NCI-H345 treated with DMSO at 0.1 percent for 48 hours (cell line): ENCODE results near the gene COL12A1.

ENCODE experiments used
- DNase-seq: peaks from one replicate; lab custom pipeline; 2025; ENCODE audit not compliant: unreplicated experiment; lab: John Stamatoyannopoulos, UW

Gene COL12A1

DNA sequence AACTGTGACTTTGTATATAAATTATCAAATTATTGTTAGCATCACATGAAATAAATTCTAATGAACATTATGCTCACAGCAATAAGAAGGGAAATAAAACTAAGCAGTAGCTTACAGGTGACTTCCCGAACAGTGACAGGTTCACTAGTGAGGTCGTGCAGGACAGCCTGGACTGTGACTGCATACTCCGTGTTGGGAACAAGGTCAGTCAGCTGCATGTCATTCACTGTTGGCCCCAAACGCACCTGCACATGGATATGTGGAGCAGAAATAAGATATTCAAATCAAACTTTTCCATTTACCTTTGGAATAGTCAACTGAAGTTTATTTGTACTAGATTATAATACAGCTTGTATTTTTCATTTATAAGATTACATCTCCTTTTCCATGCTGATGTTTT lies 60.6 kb downstream of the COL12A1 start:
- DNase-seq = no peak

DNA sequence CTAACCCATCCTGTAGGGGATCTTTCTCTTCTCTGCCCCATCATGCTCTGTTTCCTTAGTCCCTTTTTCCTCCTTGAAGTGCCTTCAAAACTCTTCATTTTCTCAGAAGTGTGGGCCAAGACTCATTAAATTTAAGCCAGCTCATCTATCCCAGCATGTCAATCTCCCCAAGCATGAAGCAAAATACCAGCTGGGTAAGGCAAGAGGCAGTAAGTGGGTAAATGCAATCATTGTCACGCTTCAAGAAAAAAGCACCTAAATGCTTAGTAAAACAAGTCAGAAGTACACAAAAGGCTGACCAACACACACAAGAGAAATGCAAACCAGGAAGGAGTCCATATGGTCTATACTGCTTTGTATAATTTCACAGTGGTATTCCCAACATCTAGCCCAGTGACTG lies 61.5 kb downstream of the COL12A1 start:
- no peak for DNase-seq

DNA sequence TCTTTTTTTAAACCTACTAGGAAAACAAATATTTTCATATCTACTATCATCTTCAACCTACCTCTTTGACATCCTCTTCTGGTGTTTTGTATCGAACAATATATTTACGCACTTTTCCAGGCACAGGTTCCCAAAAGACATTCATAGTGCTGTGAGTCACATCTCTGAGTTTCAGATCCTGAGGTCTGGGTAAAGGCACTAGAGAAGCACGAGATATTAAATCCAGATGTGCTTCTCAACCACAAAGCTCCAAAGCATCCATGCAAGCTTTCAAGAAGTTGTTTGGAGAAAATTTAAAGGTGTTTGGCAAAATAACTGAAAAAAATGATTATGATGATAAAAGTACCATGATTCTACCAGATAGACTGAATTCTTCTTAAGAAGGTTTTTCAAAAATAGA lies 62.7 kb downstream of the COL12A1 start:
- no peak for DNase-seq

DNA sequence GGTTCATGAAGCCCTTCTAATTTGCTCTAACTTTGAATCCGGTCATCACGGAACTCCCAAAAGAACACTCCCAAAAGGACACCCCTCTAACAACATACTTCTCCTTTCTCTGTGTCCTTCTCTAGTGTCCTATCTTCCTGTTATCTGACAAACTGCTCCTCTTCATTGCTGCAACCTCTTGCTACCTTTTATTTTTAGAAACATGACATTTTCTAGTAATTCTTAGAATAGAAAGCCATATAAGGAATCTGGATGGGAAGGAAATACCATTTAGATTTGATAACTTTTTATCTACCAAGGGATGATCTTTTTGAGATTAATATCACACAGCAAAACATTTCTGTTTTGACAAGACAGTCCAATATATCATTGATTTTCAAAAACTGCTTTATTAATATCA lies 63.1 kb downstream of the COL12A1 start:
- DNase-seq = no peak

DNA sequence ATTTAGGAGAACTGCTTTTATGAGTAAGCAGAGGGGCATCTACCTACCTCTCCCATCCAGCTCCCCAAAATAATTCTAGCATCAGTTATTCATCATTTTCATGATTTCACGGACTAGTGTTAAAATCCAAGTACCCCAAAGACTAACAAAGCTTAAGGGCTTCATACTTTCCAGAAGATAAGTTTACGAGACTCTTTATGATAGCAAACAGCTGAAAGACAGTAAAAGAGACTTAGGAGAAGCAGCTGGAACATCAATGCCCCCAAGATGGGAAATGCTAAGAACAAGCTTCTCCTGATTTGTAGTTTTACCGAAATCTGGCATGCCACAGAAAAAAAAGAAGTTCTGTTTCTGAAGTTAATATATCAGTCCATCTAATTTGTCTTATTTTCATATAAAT lies 70.0 kb downstream of the COL12A1 start:
- DNase-seq = no peak

DNA sequence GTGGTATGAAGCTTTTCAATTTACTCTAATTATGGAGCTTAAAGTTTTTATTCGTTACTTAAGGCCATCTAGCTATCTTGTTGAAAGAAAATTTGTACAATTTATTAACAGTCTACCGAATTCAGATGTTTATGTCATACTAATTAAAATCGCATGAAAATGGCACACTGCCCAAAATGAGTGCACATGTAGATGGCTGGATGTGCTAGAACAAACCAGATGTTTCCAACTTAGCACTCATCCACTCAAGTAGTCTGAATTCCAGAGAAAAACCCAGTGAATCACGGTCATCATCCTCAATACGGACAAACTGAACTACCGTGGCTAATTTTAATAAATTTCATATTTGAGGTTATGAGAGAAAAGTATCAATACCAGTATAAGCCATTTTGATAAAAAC lies 70.4 kb downstream of the COL12A1 start:
- no peak for DNase-seq

DNA sequence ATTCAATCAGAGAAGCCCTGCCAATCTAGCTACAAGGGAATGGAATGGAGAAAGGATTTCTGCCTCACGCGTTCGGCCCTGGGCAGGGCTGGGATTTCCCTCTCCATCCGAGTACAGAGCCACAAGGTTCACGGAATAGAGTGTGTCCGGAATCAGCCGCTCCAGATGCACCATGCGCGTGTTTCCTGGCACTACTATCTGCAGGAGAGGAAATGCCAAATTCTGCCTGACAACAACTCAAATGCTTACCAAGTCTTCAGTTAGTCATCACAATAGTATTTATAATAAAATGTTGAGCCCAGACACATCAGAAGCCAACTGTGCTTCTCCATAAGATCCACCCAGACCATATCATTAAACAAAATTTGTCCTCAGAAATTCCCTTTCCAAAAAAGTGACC lies 75.1 kb downstream of the COL12A1 start:
- DNase-seq = no peak

DNA sequence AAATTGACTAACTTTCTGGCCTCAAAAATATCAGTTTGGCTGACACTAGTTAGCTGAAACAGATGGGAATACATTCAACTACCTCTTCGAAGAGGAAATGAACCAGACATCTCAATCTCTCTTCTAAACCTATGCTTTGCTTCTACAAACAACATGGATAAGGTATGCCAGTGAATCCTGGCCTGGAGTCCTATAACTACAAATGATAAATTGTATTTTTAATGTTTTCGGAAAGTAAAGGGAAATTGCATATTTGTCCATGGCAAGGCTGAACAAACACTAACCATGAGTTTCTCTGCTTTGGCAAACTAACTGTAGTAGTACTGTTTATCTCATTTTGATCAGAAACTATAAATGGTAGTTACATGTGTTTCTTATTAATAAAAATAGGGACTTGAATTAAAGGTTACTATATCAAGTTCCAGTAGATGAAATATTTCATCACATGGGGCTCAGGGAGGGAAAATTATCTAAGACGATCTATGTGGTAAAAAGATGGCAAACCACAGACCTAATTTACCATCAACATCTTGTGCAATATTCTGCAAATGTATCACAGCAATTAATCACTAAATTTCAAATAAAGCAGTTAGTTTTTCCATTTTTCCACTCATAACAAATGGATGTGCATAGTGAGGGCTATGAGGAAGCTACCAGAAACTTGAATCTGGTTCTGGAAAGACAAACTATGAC lies 76.8 kb downstream of the COL12A1 start:
- no peak for DNase-seq

DNA sequence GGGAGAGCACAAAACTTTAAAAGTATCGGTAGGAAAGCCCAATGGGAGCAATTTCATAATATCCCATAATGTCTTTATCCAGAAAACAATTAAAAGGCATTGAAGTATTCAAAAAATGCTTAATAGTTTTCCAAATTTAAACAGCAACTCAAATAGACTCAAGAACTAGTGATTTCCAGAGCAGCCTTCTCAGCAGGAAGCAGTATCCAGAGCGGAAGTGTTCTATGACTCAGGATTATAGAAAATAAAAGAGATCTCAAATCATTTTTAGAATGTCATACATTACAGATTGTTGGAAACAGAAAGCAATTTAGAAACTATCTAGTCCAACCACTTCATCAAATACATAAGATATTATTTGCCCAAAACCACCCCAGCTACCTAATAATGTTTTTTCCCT lies 79.3 kb downstream of the COL12A1 start:
- DNase-seq = no peak

DNA sequence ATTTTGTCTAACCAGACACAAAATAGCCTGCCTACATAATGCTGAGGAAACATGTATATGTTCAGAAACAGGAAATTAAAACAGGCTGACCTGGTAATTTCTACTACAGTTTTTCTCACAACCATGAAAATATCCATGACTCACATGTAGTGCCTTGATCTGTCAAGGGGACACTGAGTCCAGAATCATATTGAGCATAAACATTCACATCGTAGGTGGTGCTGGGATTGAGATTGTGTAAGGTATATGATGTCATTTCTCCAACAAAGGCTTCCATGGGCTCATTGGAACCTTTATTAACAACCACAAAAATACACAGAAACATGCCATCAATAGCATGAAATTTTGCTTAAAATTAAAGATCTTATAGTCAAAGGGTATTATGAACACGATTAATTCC lies 80.9 kb downstream of the COL12A1 start:
- DNase-seq = no peak

DNA sequence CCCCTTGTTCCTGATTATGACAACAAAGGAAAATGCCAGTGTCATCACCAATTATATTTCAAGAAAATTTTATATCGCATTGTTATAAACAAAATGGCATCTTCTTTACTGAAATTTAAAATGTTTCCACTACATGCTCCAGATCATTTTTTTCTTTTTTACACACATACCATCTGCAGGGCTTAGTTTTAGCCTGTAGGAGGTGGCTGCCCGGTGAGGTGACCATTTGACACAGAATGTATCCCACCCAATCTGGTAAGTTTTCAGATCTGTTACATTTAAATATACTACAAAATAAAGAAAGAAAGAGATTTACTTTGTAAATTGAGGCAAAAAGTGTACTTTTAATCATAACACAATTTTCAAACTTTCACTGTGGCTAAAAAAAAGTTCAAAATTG lies 81.8 kb downstream of the COL12A1 start:
- no peak for DNase-seq

DNA sequence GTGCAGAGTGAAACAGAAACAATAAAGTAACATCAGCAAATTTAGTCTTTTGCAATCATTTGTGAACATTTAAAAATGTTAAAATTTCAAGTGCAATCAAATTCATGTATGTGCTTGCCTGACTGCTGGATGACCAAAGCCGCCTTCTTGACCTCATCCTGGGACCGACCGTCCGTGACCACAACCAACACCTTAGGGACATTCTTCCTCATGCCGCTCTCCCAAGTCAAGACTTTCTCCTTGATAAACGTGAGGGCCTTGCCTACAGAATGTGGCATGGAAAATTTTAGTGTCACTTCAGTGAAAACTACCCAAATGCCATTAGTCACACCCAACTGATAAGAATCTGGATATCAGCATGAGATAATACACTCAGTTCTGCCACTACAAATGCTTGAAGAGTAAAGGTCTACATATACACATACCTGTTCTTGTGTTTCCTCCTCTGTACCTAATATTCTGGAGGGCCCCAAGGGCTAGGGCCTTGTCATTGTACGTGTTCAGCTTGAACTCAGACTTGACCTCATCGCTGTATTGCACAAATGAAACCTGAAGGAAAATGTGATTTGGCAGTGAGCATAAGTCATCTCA lies 86.8 kb downstream of the COL12A1 start:
- DNase-seq = no peak

DNA sequence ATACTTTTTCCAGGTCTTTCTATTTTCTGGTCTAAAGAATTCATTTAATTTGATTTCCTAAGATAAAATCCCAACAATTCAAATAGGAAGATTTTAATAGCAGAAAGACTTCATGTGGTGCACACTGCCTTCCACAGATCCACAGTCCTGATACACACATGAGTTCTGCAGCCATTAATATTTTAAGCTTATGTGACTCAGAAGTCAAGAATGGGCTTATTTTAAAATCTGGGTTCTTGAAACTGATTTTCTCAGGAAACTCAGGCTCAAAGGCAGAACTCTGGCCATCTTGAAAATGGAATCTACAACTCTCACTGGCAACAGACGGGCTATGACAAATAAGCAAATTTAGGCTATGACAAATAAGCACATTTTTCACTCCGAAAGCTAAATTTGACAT lies 88.2 kb downstream of the COL12A1 start:
- DNase-seq = no peak

DNA sequence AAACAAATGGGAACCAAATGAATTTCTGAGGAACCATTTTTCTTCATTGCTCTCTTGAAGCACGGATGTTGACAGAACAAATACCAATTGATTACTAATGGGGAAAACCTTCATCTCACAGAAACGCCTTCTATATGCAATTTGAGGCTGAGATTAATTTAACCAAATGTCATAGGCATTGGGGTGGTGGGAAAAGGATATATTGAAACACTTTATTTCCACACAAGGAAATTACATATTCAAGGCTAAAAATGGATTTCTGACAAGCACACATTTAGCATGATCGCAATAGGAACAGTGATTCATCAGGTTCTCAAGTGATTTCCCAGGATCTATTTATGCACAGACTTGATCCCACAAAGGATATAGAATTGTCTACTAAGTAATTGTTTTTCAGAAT lies 88.9 kb downstream of the COL12A1 start:
- no peak for DNase-seq

DNA sequence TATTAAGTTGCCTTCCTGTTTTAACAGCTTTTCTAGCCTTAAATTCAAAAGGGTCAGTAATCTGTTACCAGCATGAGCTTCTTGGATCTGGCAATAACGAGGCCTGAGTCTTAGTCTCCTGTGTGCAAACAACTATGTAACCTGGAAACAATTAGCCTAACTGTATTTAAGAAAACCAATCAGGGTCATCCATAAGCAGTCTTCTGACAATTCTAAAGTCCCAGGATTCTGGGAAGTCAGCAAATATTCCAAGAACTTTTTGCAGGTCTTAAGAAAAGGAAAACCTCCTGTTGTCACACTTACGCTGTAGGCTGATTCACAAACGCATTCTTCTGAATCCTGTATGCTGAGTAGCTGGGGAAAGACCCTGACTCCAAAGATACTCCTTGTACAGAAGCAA lies 90.4 kb downstream of the COL12A1 start:
- DNase-seq = no peak

DNA sequence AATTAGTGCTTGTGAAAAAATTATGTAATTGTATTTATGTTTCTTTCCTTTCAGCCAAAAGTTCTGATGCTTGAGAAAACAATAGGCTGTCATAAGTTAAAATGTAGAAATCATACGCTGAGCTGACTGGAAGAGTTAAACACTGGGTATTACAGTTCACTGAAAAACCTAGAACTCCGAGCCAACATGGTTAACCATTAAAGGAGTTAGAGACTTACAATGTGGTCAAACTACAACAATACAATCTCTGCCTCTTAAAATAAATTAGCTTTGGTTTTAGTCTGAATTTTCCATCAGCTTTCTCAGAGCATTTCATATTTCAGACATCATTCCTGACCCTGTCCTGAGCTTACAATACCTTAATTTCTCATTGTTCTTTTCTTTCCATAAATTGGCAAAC lies 91.0 kb downstream of the COL12A1 start:
- no peak for DNase-seq

DNA sequence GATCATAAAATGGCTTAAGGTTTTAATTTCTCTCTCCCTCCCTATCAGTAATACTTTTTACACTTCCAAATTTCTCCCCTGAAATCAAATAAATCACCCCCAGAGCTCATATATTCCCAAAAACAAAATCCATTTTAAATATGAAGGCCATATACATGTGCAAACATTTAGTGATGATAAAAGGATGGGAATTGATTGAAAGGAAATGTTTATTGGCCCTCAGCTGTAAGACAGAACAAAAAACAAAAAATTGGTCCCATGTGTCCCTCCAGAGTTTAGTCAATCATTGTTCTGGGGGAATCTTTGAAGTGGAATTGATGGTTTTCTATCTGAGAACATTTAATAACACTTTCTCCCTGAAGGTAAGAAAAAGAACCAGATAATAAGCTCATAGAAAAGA lies 91.7 kb downstream of the COL12A1 start:
- no peak for DNase-seq

DNA sequence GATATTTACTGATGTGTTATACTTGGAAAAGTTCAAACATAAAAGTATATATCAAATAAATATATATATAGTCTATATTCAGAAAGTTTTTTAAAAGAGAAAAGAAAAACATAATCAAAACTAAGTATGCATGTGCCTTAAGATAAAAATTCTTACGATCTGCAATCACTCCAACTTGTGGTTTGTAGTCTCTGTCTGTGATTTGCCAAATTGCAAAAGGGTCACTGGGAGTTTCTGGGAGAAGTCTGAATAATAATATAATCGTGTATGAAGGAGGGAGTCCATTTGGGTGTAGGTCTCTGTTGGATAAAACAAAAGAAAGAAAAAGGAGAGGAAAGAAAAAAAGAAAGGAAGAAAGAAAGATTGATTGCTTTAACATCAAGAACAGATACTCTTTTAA lies 92.4 kb downstream of the COL12A1 start:
- DNase-seq = no peak

DNA sequence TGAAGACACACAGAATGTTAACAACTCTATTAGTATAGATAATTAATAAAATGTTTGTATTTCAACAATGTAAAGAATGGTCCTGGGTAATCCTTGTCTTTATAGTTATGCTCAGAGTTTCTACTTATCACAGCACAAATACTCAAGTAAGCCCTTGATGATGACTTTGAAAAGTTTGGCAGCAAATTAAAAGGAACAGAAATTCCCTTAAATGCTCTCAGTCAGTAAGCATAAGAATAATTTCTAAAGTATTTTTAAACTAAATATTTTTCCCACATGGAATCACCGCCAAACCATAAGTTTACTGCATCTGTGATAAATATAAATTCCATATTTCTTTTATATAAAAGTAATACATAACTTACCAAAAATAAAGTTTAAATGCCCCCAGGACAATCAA lies 96.1 kb downstream of the COL12A1 start:
- DNase-seq = no peak

DNA sequence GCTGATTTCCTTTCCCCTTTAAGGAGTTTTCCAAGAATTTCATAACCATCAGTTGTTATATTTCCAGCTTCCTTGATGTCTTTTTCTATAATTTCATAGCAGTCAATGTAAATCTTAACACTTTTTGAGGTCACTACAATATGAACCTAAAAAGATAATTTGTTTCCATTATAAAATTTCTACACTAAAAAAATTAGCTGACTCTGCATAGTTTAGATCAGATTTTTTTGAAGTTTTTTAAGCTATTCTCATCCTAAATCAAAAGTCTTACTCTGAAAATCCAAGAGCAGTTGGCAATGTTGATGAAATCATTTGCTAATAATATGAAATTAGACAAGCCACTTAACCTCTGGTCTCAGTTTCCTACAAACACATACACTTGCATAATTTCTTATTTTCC lies 96.8 kb downstream of the COL12A1 start:
- no peak for DNase-seq

DNA sequence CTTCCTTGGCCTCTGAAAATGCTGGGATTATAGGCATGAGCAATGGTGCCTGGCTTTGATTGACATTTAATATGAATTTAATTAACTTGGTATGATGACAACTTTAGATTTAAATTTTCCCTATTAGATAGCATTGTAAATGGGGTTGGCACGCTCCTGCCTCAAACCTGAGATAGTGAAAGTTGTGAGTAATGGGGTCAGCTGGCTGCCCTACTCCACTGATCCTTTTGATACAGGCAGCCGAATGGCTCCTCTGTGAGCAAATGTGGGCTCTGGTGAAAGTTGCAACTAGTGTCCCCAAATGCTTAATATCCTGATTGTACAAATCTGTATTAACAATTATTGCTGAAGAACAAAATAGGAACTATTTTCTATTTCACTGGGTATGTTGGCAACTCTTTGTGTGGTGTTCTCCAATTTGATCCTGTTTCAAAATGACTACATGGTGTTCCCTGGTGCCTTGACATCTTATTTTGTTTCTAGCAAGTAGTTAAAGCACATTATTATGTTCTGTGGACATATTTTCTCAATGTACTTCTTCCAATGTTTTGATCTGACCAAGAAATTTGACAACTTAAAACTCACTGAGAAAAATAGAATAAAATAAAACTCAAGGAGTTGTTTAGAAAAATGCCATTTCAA lies 97.4 kb downstream of the COL12A1 start:
- no peak for DNase-seq

DNA sequence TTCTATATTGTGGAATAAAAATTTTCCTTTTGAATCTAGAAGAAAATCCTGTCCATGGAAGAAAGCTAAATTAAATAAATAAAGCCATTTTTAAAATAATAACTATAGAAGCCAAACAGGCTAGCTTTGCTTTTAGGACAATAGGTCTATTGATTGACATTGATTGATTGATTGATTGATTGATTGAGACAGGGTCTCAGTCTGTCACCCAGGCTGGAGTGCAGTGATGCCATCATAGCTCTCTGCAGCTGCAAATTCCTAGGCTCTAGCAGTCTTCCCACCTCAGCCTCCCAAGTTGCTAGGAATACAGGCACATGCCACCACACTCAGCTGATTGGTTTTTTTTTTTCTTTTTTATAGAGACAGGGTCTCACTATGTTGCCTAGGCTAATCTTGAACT lies 97.9 kb downstream of the COL12A1 start:
- no peak for DNase-seq

DNA sequence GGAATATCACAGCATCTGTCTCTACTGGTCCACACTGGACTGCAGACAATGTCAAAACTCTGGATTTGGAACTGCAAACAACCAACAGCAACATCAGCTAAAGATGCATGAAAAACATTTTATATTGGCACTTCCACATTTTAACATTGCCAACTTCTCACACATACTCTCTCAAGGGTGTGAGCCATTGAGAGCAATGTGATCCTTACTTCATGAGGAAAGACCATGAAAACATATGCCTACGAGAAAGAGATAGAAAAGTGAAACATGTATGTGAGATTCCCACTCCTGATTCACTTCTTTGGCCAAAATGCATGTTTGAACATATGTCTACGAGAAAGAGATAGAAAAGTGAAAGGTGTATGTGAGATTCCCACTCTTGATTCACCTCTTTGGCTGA lies 99.4 kb downstream of the COL12A1 start:
- DNase-seq = no peak
